ENCODE results near the gene NOD1.
"Not testable (repeated sequence)": the region's sequence is repeated elsewhere in the genome, so short reads cannot be mapped to it uniquely, and the experiment has no call there.

The NOD1 gene

DNA sequence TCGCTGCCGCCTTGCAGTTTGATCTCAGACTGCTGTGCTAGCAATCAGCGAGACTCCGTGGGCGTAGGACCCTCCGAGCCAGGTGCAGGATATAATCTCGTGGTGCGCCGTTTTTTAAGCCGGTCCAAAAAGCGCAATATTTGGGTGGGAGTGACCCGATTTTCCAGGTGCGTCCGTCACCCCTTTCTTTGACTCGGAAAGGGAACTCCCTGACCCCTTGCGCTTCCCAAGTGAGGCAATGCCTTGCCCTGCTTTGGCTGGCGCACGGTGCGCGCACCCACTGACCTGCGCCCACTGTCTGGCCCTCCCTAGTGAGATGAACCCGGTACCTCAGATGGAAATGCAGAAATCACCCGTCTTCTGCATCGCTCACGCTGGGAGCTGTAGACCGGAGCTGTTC, 58.5 kb downstream of the NOD1 start:
- not testable (repeated sequence) for H3K4me3 ChIP-seq (ENCODE audit: insufficient read depth in 1 of 2, low read depth in 1 of 2, low read length in 2 of 2); H2BK5ac ChIP-seq (ENCODE audit: low read depth, low read length, poor library complexity, severe bottlenecking); H3K18ac ChIP-seq (ENCODE audit: low read depth in 1 of 2, low read length in 2 of 2); H3K4me2 ChIP-seq (ENCODE audit: low read length, poor library complexity, severe bottlenecking); H3K9me3 ChIP-seq (ENCODE audit: control insufficient read depth, low read length); H3K4me1 ChIP-seq (ENCODE audit: control insufficient read depth, insufficient read depth, low read depth, low read length); H3K27me3 ChIP-seq (ENCODE audit: control insufficient read depth in 1 of 2, insufficient read depth in 1 of 2, low read length in 2 of 2); H2BK15ac ChIP-seq (ENCODE audit: low read depth, poor library complexity, severe bottlenecking); H3K9ac ChIP-seq (ENCODE audit: low read length); H3K27ac ChIP-seq (ENCODE audit: low read length, poor library complexity, severe bottlenecking); H4K91ac ChIP-seq (ENCODE audit: low read length); DNase-seq; H2AK5ac ChIP-seq (ENCODE audit: low read length, severe bottlenecking); H3K79me1 ChIP-seq (replicated peaks; ENCODE audit: low read length, poor library complexity, severe bottlenecking); H2BK12ac ChIP-seq (ENCODE audit: low read length in 2 of 2); H3K14ac ChIP-seq (ENCODE audit: low read length in 2 of 2); H2AFZ ChIP-seq (ENCODE audit: low read depth, low read length); H3K4ac ChIP-seq (ENCODE audit: low read depth in 1 of 2, low read length in 2 of 2); H3K23ac ChIP-seq (ENCODE audit: low read length in 2 of 2); H2BK120ac ChIP-seq (ENCODE audit: low read depth, low read length); H4K8ac ChIP-seq (ENCODE audit: low read length)
- H3K36me3 ChIP-seq (ENCODE audit: control insufficient read depth in 1 of 2, insufficient read depth in 2 of 2, low read depth in 1 of 2, low read length in 2 of 2) = peaks cover 11 to 14% of the 10 kb centered on the region in 2 experiments
- 91% methylated on average over 7 of the region's 26 CpGs for WGBS

DNA sequence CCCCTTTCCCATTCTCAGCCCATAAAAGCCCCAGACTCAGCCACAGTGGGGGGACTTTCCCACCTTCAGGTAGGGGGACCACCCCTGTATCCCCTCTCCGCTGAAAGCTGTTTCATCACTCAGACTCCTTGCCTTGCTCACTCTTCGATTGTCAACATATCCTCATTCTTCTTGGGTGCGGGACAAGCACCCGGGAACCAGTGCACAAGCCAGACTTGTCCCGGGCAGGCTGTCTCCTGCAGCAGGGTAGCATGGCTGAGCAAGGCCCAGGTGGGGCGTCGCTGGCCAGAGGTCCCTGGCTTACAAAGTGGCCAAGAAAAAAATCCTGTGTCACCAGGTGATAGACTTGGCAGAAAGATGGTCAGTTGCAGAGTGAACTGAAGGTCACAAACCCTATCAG, 64.7 kb downstream of the NOD1 start:
- 96% methylated on average over 7 of the region's 7 CpGs for WGBS
- Histone ChIP-seq H2BK12ac (ENCODE audit: low read length in 2 of 2) (no peak overlapping the region), H2BK5ac (ENCODE audit: low read depth, low read length, poor library complexity, severe bottlenecking) (no peak overlapping the region)

DNA sequence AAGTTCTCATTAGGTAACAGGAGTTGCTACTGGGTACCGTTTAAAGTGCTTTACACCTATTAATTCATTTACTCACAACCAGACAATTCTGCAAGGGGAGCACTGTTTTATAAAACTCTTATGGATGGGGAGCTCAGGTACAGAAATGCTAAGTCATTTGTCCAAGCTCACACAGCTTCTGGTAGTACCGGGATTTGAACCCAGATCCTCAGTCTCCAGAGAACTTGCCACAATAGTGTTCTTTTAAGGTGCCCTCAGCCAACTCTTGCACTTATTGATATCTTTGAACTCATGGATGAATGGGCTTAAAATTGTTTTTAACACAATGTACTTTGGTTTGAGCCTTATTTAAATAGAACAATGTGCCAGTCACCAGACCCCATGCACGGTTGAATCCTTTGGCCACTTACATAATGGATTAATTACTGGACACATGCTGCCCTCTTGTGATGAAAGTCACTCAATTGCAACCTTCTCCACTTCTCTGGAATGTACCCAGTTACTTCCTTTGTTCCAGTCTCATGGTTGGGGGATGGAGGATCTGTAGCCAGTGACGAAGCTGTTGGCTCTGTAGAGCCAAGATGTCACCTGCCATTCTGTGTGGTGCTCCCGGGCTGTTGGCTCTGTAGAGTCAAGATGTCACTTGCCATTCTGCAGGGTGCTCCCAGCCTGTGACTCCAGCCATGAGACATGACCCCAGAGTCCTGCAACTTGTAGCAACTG, 65.6 kb downstream of the NOD1 start:
- Histone ChIP-seq H3K23ac (ENCODE audit: low read length in 2 of 2) (no peak overlapping the region), H3K9me3 (ENCODE audit: control insufficient read depth, low read length) (no peaks in the 10 kb centered on the region), H2BK120ac (ENCODE audit: low read depth, low read length) (no peak overlapping the region), H3K36me3 (ENCODE audit: control insufficient read depth in 1 of 2, insufficient read depth in 2 of 2, low read depth in 1 of 2, low read length in 2 of 2) (no peaks in the 10 kb centered on the region), H2AK5ac (ENCODE audit: low read length, severe bottlenecking) (no peak overlapping the region), H3K9ac (ENCODE audit: low read length) (no peak overlapping the region), H4K91ac (ENCODE audit: low read length) (no peak overlapping the region), H4K8ac (ENCODE audit: low read length) (no peak overlapping the region), H3K27me3 (ENCODE audit: control insufficient read depth in 1 of 2, insufficient read depth in 1 of 2, low read length in 2 of 2) (no peaks in the 10 kb centered on the region), H3K4me1 (ENCODE audit: control insufficient read depth, insufficient read depth, low read depth, low read length) (peaks cover 2% of the 10 kb centered on the region), H2AFZ (ENCODE audit: low read depth, low read length) (peak overlapping the region; percentile 72), H3K4ac (ENCODE audit: low read depth in 1 of 2, low read length in 2 of 2) (no peak overlapping the region), H3K4me2 (ENCODE audit: low read length, poor library complexity, severe bottlenecking) (no peak overlapping the region), H3K18ac (ENCODE audit: low read depth in 1 of 2, low read length in 2 of 2) (no peak overlapping the region), H2BK5ac (ENCODE audit: low read depth, low read length, poor library complexity, severe bottlenecking) (no peak overlapping the region), H3K27ac (ENCODE audit: low read length, poor library complexity, severe bottlenecking) (no peak overlapping the region), H2BK12ac (ENCODE audit: low read length in 2 of 2) (no peak overlapping the region), H2BK15ac (ENCODE audit: low read depth, poor library complexity, severe bottlenecking) (no peak overlapping the region), H3K4me3 (ENCODE audit: insufficient read depth in 1 of 2, low read depth in 1 of 2, low read length in 2 of 2) (no peak overlapping the region), H3K14ac (ENCODE audit: low read length in 2 of 2) (no peak overlapping the region), H3K79me1 (replicated peaks; ENCODE audit: low read length, poor library complexity, severe bottlenecking) (no peaks in the 10 kb centered on the region)
- peak; percentile 86 for DNase-seq
- 48% methylated on average over 5 of the region's 5 CpGs for WGBS

More for the DNA sequence above, 64.7 kb downstream of the NOD1 start:
- H3K9me3 ChIP-seq (ENCODE audit: control insufficient read depth, low read length) = no peaks in the 10 kb centered on the region
- no peak overlapping the region for H3K4me3 ChIP-seq (ENCODE audit: insufficient read depth in 1 of 2, low read depth in 1 of 2, low read length in 2 of 2)
- H2AK5ac ChIP-seq (ENCODE audit: low read length, severe bottlenecking) = peak overlapping the region; percentile 6
- H4K8ac ChIP-seq (ENCODE audit: low read length) = no peak overlapping the region
- no peak overlapping the region for H3K18ac ChIP-seq (ENCODE audit: low read depth in 1 of 2, low read length in 2 of 2)
- no peaks in the 10 kb centered on the region for H3K36me3 ChIP-seq (ENCODE audit: control insufficient read depth in 1 of 2, insufficient read depth in 2 of 2, low read depth in 1 of 2, low read length in 2 of 2)
- H3K23ac ChIP-seq (ENCODE audit: low read length in 2 of 2) = no peak overlapping the region
- H2AFZ ChIP-seq (ENCODE audit: low read depth, low read length) = no peak overlapping the region
- H3K9ac ChIP-seq (ENCODE audit: low read length) = no peak overlapping the region
- no peak for DNase-seq
- H3K14ac ChIP-seq (ENCODE audit: low read length in 2 of 2) = no peak overlapping the region
- H3K4me1 ChIP-seq (ENCODE audit: control insufficient read depth, insufficient read depth, low read depth, low read length) = peaks cover 2% of the 10 kb centered on the region
- H2BK120ac ChIP-seq (ENCODE audit: low read depth, low read length) = no peak overlapping the region
- no peak overlapping the region for H3K4ac ChIP-seq (ENCODE audit: low read depth in 1 of 2, low read length in 2 of 2)
- no peak overlapping the region for H3K4me2 ChIP-seq (ENCODE audit: low read length, poor library complexity, severe bottlenecking)
- H3K27ac ChIP-seq (ENCODE audit: low read length, poor library complexity, severe bottlenecking) = no peak overlapping the region
- H3K27me3 ChIP-seq (ENCODE audit: control insufficient read depth in 1 of 2, insufficient read depth in 1 of 2, low read length in 2 of 2) = no peaks in the 10 kb centered on the region
- no peak overlapping the region for H2BK15ac ChIP-seq (ENCODE audit: low read depth, poor library complexity, severe bottlenecking)
- H3K79me1 ChIP-seq (replicated peaks; ENCODE audit: low read length, poor library complexity, severe bottlenecking) = no peaks in the 10 kb centered on the region
- H4K91ac ChIP-seq (ENCODE audit: low read length) = no peak overlapping the region

DNA sequence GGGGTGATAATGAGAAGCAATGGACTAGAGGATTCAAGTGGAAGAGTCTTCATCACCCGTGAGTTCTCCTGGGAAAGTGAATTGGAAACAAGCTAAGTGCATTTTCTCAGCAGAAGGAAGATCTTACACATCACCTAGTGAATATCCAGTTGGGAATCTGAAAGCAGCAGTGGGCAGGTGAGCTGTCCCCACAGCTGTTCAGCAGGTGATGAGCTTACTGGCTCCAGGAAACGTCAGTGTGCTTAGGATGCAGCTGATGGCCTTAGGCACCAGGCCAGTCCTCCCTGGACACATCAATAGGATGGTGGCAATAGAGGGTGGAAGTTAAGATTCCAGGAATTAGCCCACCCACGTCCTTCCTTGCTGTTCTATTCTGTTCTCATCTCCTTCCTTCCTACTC, 66.7 kb downstream of the NOD1 start:
- Histone ChIP-seq H2AFZ (ENCODE audit: low read depth, low read length) (no peak overlapping the region), H2BK5ac (ENCODE audit: low read depth, low read length, poor library complexity, severe bottlenecking) (no peak overlapping the region), H3K36me3 (ENCODE audit: control insufficient read depth in 1 of 2, insufficient read depth in 2 of 2, low read depth in 1 of 2, low read length in 2 of 2) (no peaks in the 10 kb centered on the region), H3K14ac (ENCODE audit: low read length in 2 of 2) (no peak overlapping the region), H3K4me3 (ENCODE audit: insufficient read depth in 1 of 2, low read depth in 1 of 2, low read length in 2 of 2) (no peak overlapping the region), H3K27me3 (ENCODE audit: control insufficient read depth in 1 of 2, insufficient read depth in 1 of 2, low read length in 2 of 2) (no peaks in the 10 kb centered on the region), H2BK120ac (ENCODE audit: low read depth, low read length) (no peak overlapping the region), H2BK15ac (ENCODE audit: low read depth, poor library complexity, severe bottlenecking) (no peak overlapping the region), H3K4me1 (ENCODE audit: control insufficient read depth, insufficient read depth, low read depth, low read length) (peaks cover 2% of the 10 kb centered on the region), H2BK12ac (ENCODE audit: low read length in 2 of 2) (no peak overlapping the region), H3K9ac (ENCODE audit: low read length) (no peak overlapping the region), H3K18ac (ENCODE audit: low read depth in 1 of 2, low read length in 2 of 2) (no peak overlapping the region), H4K91ac (ENCODE audit: low read length) (peak overlapping the region; percentile 53), H3K4ac (ENCODE audit: low read depth in 1 of 2, low read length in 2 of 2) (no peak overlapping the region), H3K79me1 (replicated peaks; ENCODE audit: low read length, poor library complexity, severe bottlenecking) (no peaks in the 10 kb centered on the region), H3K23ac (ENCODE audit: low read length in 2 of 2) (no peak overlapping the region), H3K27ac (ENCODE audit: low read length, poor library complexity, severe bottlenecking) (no peak overlapping the region), H3K9me3 (ENCODE audit: control insufficient read depth, low read length) (no peaks in the 10 kb centered on the region), H4K8ac (ENCODE audit: low read length) (no peak overlapping the region), H2AK5ac (ENCODE audit: low read length, severe bottlenecking) (no peak overlapping the region), H3K4me2 (ENCODE audit: low read length, poor library complexity, severe bottlenecking) (no peak overlapping the region)
- no peak for DNase-seq
- 75% methylated on average over 2 of the region's 3 CpGs for WGBS

Measured in mesenchymal stem cell (in vitro differentiated cells and primary cell).